Vagina (tissue), 2 donors: ENCODE results near the gene KRT23.

Source experiments
- CTCF ChIP-seq, 3 experiments: fragments of 450-650 bp in 2 of 3; fragments of 200-600 bp in 1 of 3; sonication (generic) in 1 of 3; IDR thresholded peaks; one replicate each; pipeline ENCODE4 v1.5.1; 2017 to 2019; ENCODE audit warnings: antibody characterized with exemption in 3 of 3, mild to moderate bottlenecking in 2 of 3, moderate library complexity in 2 of 3
- POLR2A ChIP-seq, 2 donors: fragments of 450-650 bp; IDR thresholded peaks; one replicate each; pipeline ENCODE4 v1.6.1; 2017; ENCODE audit warnings: antibody characterized with exemption in 2 of 2, mild to moderate bottlenecking in 2 of 2, moderate library complexity in 2 of 2
- POLR2AphosphoS5 ChIP-seq, 2 donors: sonication (generic); formaldehyde crosslinking; IDR thresholded peaks; one replicate each; pipeline ENCODE4 v1.9.0; 2017; ENCODE audit warnings: antibody characterized with exemption in 2 of 2, mild to moderate bottlenecking in 2 of 2, low read depth in 1 of 2; ENCODE audit not compliant: insufficient read depth in 1 of 2

GRCh38 chr17:40905370-40905769, 32.1 kb downstream of the KRT23 start:
- TF ChIP-seq CTCF (IDR thresholded peaks at IDR 0.05) (no peak), POLR2A (IDR thresholded peaks at IDR 0.05) (no peak), POLR2AphosphoS5 (IDR thresholded peaks at IDR 0.05; ENCODE audit: insufficient read depth in 1 of 2, low read depth in 1 of 2) (no peak)
